ENCODE results near the gene SUMO3. TPM values are rescaled to one million over a fixed set of nuclear protein-coding genes. Genes with fewer than 3 reads are reported as not detected.

SUMO3 gene
- total and polyA plus RNA-seq, 2 of the 13 experiments (the other 11 are each of a cell fraction or from before 2014, with no cell fraction given): 51.4 to 92.4 TPM

DNA sequence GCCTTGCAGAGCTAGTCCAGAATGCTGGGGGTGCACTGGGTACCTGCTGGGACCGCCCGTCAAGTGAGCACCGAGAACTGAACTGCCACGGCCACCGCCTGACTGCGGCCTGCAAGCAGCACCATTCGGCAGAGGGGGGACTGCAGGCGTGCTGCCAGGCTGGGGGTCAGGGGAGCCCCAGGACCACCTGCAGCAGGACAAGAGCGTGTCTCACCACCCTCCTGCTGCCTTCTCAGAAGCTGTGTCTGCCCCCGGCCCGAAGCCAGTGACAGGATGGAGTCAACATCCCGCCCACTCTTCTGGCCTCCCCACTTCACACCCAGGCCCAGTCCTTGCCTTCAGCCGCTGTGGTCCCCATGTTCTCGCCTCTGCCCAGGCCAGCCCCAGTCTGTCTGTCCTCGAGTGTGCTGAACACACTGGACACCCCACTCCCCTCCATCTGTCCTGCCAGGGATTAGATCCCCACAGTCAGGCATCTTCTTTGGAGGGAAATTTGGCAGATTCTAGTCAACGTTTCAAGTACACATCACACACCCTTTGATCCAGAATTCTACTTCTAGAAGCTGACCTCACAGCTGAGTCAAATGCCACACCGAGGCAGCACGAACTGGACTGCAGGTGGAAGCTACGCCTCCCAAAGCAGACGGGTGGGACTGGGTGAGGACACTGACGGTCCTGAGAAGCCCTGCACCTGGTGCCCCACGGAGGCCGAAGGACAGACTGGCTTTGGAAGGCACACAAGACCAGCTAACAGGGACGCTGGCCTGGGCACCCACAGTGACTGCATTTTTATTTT lies 29.6 kb upstream of the SUMO3 start (continued):
- TF ChIP-seq RELA (CRISPR knock-in tag; IDR thresholded peaks at IDR 0.05): no peak
- no peak for TF ChIP-seq NONO (IDR thresholded peaks at IDR 0.05)
- TF ChIP-seq NONO (CRISPR knock-in tag; conservative IDR thresholded peaks at IDR 0.05): no peak
- TF ChIP-seq WIZ (CRISPR knock-in tag; IDR thresholded peaks at IDR 0.05): no peak
- TF ChIP-seq MYC (CRISPR knock-in tag; IDR thresholded peaks at IDR 0.05; ENCODE audit: borderline replicate concordance): no peak
- no peak for TF ChIP-seq PPARG (CRISPR knock-in tag; conservative IDR thresholded peaks at IDR 0.05)
- no peak for TF ChIP-seq TEAD3 (CRISPR knock-in tag; optimal IDR thresholded peaks at IDR 0.05; ENCODE audit: borderline replicate concordance)
- no peak for TF ChIP-seq CHCHD3 (CRISPR knock-in tag; IDR thresholded peaks at IDR 0.05)
- TF ChIP-seq MLX (CRISPR knock-in tag; IDR thresholded peaks at IDR 0.05): no peak
- TF ChIP-seq ZNF510 (CRISPR knock-in tag; IDR thresholded peaks at IDR 0.05; ENCODE audit: low read depth): no peak
- TF ChIP-seq, protein P1, sequence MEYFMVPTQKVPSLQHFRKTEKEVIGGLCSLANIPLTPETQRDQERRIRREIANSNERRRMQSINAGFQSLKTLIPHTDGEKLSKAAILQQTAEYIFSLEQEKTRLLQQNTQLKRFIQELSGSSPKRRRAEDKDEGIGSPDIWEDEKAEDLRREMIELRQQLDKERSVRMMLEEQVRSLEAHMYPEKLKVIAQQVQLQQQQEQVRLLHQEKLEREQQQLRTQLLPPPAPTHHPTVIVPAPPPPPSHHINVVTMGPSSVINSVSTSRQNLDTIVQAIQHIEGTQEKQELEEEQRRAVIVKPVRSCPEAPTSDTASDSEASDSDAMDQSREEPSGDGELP (IDR thresholded peaks at IDR 0.05; ENCODE audit: borderline replicate concordance, low read depth): no peak
- TF ChIP-seq, protein P2, sequence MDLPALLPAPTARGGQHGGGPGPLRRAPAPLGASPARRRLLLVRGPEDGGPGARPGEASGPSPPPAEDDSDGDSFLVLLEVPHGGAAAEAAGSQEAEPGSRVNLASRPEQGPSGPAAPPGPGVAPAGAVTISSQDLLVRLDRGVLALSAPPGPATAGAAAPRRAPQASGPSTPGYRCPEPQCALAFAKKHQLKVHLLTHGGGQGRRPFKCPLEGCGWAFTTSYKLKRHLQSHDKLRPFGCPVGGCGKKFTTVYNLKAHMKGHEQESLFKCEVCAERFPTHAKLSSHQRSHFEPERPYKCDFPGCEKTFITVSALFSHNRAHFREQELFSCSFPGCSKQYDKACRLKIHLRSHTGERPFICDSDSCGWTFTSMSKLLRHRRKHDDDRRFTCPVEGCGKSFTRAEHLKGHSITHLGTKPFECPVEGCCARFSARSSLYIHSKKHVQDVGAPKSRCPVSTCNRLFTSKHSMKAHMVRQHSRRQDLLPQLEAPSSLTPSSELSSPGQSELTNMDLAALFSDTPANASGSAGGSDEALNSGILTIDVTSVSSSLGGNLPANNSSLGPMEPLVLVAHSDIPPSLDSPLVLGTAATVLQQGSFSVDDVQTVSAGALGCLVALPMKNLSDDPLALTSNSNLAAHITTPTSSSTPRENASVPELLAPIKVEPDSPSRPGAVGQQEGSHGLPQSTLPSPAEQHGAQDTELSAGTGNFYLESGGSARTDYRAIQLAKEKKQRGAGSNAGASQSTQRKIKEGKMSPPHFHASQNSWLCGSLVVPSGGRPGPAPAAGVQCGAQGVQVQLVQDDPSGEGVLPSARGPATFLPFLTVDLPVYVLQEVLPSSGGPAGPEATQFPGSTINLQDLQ (CRISPR knock-in tag; IDR thresholded peaks at IDR 0.05): no peak
- TF ChIP-seq ZNF607 (CRISPR knock-in tag; IDR thresholded peaks at IDR 0.05; ENCODE audit: borderline replicate concordance): 0 out of 2 replicates have a peak, but pooled peaks have one; percentile 37
- no peak for TF ChIP-seq ZNF570 (CRISPR knock-in tag; IDR thresholded peaks at IDR 0.05; ENCODE audit: borderline replicate concordance)
- no peak for TF ChIP-seq ZNF772 (CRISPR knock-in tag; IDR thresholded peaks at IDR 0.05)
- no peak for TF ChIP-seq NFIC (IDR thresholded peaks at IDR 0.05; ENCODE audit: low read length)
- no peak for TF ChIP-seq HOXD1 (CRISPR knock-in tag; IDR thresholded peaks at IDR 0.05)
- no peak for TF ChIP-seq ETV6 (CRISPR knock-in tag; conservative IDR thresholded peaks at IDR 0.05)
- TF ChIP-seq TBX2 (CRISPR knock-in tag; IDR thresholded peaks at IDR 0.05; ENCODE audit: borderline replicate concordance): peak; percentile 20; the same call in 1 of the 2 replicates
- no peak for TF ChIP-seq PRMT3 (CRISPR knock-in tag; IDR thresholded peaks at IDR 0.05; ENCODE audit: borderline replicate concordance, low read depth)
- TF ChIP-seq, protein P3, sequence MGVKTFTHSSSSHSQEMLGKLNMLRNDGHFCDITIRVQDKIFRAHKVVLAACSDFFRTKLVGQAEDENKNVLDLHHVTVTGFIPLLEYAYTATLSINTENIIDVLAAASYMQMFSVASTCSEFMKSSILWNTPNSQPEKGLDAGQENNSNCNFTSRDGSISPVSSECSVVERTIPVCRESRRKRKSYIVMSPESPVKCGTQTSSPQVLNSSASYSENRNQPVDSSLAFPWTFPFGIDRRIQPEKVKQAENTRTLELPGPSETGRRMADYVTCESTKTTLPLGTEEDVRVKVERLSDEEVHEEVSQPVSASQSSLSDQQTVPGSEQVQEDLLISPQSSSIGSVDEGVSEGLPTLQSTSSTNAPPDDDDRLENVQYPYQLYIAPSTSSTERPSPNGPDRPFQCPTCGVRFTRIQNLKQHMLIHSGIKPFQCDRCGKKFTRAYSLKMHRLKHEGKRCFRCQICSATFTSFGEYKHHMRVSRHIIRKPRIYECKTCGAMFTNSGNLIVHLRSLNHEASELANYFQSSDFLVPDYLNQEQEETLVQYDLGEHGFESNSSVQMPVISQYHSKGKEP (CRISPR knock-in tag; IDR thresholded peaks at IDR 0.05): no peak
- TF ChIP-seq ZMYM3 (CRISPR knock-in tag; IDR thresholded peaks at IDR 0.05): no peak
- no peak for TF ChIP-seq HMGXB4 (CRISPR knock-in tag; IDR thresholded peaks at IDR 0.05; ENCODE audit: borderline replicate concordance in 1 of 2, low read depth in 1 of 2)
